AG04450 (cell line): Measurements from ENCODE around the gene SPATC1L. TPM values are rescaled to one million over a fixed set of nuclear protein-coding genes. Genes with fewer than 3 reads are reported as not detected.
"Not testable (repeated sequence)": the region's sequence is repeated elsewhere in the genome, so short reads cannot be mapped to it uniquely, and the experiment has no call there.

ENCODE experiments used
- CTCF ChIA-PET: fragments of 300-600, 350-600 bp; formaldehyde crosslinking; extraction: SDS; loops from one replicate; lab custom pipeline; 2022; ENCODE audit warnings: antibody characterized with exemption, inconsistent platforms; lab: Charles Lee
- POLR2A ChIA-PET: fragments of 350-600 bp; formaldehyde crosslinking; extraction: SDS; loops from one replicate; lab custom pipeline; 2021; ENCODE audit warnings: antibody characterized with exemption, inconsistent platforms; lab: Yijun Ruan, JAX
- DNase-seq: peaks from one replicate; pipeline ENCODE4 v3.0.0-alpha.2; 2011; ENCODE audit warnings: low read depth, low spot score
- H3K27ac ChIP-seq: one replicate; pipeline ENCODE4 v1.5.1; 2012; ENCODE audit warnings: low read depth, low read length, control low read depth
- H3K27me3 ChIP-seq: one replicate; pipeline ENCODE4 v1.6.0; 2012; ENCODE audit warnings: low read length; ENCODE audit not compliant: control insufficient read depth, insufficient read depth
- H3K4me3 ChIP-seq: 2 replicates; pipeline ENCODE4 v1.5.1; 2011; ENCODE audit warnings: mild to moderate bottlenecking, low read depth, low read length, control low read depth
- H3K9me3 ChIP-seq: 2 replicates; pipeline ENCODE4 v1.5.1; 2012; ENCODE audit warnings: low read length; ENCODE audit not compliant: control insufficient read depth, insufficient read depth
- CTCF ChIP-seq: IDR thresholded peaks from 2 replicates; pipeline ENCODE4 v1.5.1; 2011; ENCODE audit warnings: low read depth, low read length, control low read depth, inconsistent platforms
- polyA plus RNA-seq: library from polyadenylated mRNA; depleted of rRNA; stranded (reverse); fragments of >200 nt; gene quantifications from 2 replicates; pipeline ENCODE4 v1.2.3, GENCODE V29; 2011

SPATC1L gene
- polyA plus RNA-seq, 1 experiment = 1.6 TPM

- ChIA-PET POLR2A (no interaction called here), CTCF (no interaction called here)
- Histone ChIP-seq H3K4me3 (no peak overlapping the region), H3K9me3 (no peaks in the 10 kb centered on the region; the same call in 1 of the 2 replicates), H3K27ac (no peak overlapping the region), H3K27me3 (no peaks in the 10 kb centered on the region)
- TF ChIP-seq CTCF = no peak
- DNase-seq = no peak
Observed at GRCh38 chr21:46181436-46181835, 2.8 kb downstream of the SPATC1L start.

GRCh38 chr21:46180778-46181391 lies 3.4 kb downstream of the SPATC1L start:
- ChIA-PET CTCF (no interaction called here), POLR2A (no interaction called here)
- no peaks in the 10 kb centered on the region for H3K27me3 ChIP-seq
- TF ChIP-seq CTCF = no peak
- no peak for DNase-seq
- no peak overlapping the region for H3K27ac ChIP-seq
- H3K9me3 ChIP-seq = no peaks in the 10 kb centered on the region; the same call in 1 of the 2 replicates
- no peak overlapping the region for H3K4me3 ChIP-seq

GRCh38 chr21:46180079-46180722 lies 4.1 kb downstream of the SPATC1L start:
- no peak for DNase-seq
- POLR2A ChIA-PET = no interaction called here
- TF ChIP-seq CTCF = no peak

GRCh38 chr21:46179708-46180078 lies 4.6 kb downstream of the SPATC1L start:
- Histone ChIP-seq H3K4me3 (no peak overlapping the region), H3K9me3 (no peaks in the 10 kb centered on the region; the same call in 1 of the 2 replicates), H3K27me3 (peaks cover 3% of the 10 kb centered on the region), H3K27ac (no peak overlapping the region)
- ChIA-PET CTCF (no interaction called here), POLR2A (no interaction called here)
- DNase-seq = no peak
- TF ChIP-seq CTCF = no peak

More at GRCh38 chr21:46180079-46180722, 4.1 kb downstream of the SPATC1L start:
- no peak overlapping the region for H3K4me3 ChIP-seq
- H3K27me3 ChIP-seq = no peaks in the 10 kb centered on the region
- H3K27ac ChIP-seq = no peak overlapping the region
- no peaks in the 10 kb centered on the region; the same call in 1 of the 2 replicates for H3K9me3 ChIP-seq
- CTCF ChIA-PET = no interaction called here

GRCh38 chr21:46178961-46179360 lies 5.3 kb downstream of the SPATC1L start:
- H3K27ac ChIP-seq = no peak overlapping the region
- peaks cover 2% of the 10 kb centered on the region for H3K9me3 ChIP-seq
- H3K4me3 ChIP-seq = no peak overlapping the region
- ChIA-PET POLR2A (no interaction called here), CTCF (no interaction called here)
- TF ChIP-seq CTCF = no peak
- no peak for DNase-seq
- peaks cover 4% of the 10 kb centered on the region for H3K27me3 ChIP-seq

- POLR2A ChIA-PET = not testable (repeated sequence)
Observed at GRCh38 chr21:46176443-46177129, 7.7 kb downstream of the SPATC1L start.

More at GRCh38 chr21:46176443-46177129, 7.7 kb downstream of the SPATC1L start:
- not testable (repeated sequence) for H3K27ac ChIP-seq, DNase-seq, H3K4me3 ChIP-seq
- CTCF ChIA-PET = interaction anchor here (0.9 to 1.5 kb wide), 2 partner anchors 23 to 33 kb away, joined by 4 read pairs; no protein-coding TSS in a partner anchor
- Histone ChIP-seq H3K9me3 (peaks cover 14% of the 10 kb centered on the region), H3K27me3 (peaks cover 16% of the 10 kb centered on the region)
